Peyer's patch (tissue), 4 donors: ENCODE measurements around the gene TRIM41.

Experiments used
- POLR2A ChIP-seq, 2 donors: fragments of 450-650 bp; IDR thresholded peaks; one replicate each; pipeline ENCODE4 v1.5.1; 2017; ENCODE audit warnings: antibody characterized with exemption in 2 of 2, mild to moderate bottlenecking in 2 of 2, moderate library complexity in 2 of 2
- TF ChIP-seq, protein P1 (sequence below), 6 experiments: fragments of 450-650 bp in 4 of 6; fragments of 200-600 bp in 2 of 6; sonication (generic) in 1 of 6; IDR thresholded peaks; one replicate each; pipeline ENCODE4 v1.5.1; 2017 to 2019; ENCODE audit warnings: antibody characterized with exemption in 6 of 6, mild to moderate bottlenecking in 3 of 6, moderate library complexity in 1 of 6

DNA sequence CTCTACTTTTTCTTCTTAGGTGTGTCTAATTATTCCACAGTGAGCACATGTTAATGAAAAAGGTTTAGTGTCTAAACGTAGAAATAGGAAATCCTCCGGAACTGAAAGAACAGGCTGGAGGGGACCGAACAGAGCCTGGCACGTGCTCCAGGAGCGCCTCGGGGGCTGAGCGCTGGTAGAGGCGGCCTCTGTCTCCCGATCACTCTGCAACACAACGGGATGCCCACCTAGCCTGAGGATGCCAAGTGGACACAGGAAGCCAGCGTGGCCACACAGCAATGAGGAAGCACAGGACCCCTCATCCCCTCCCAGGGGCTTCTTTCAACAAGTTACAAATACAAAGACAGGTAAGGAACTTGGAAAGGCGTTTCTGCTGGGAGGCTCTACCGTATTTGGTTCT lies 37.5 kb upstream of the TRIM41 start:
- TF ChIP-seq, protein P1, sequence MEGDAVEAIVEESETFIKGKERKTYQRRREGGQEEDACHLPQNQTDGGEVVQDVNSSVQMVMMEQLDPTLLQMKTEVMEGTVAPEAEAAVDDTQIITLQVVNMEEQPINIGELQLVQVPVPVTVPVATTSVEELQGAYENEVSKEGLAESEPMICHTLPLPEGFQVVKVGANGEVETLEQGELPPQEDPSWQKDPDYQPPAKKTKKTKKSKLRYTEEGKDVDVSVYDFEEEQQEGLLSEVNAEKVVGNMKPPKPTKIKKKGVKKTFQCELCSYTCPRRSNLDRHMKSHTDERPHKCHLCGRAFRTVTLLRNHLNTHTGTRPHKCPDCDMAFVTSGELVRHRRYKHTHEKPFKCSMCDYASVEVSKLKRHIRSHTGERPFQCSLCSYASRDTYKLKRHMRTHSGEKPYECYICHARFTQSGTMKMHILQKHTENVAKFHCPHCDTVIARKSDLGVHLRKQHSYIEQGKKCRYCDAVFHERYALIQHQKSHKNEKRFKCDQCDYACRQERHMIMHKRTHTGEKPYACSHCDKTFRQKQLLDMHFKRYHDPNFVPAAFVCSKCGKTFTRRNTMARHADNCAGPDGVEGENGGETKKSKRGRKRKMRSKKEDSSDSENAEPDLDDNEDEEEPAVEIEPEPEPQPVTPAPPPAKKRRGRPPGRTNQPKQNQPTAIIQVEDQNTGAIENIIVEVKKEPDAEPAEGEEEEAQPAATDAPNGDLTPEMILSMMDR (IDR thresholded peaks at IDR 0.05): no peak
- no peak for TF ChIP-seq POLR2A (IDR thresholded peaks at IDR 0.05)
